NCI-H345 (cell line): ENCODE measurements around the gene MAST4.

Source experiments
- DNase-seq: peaks from one replicate; lab custom pipeline; 2025; lab: John Stamatoyannopoulos, UW

The MAST4 gene

GRCh38 chr5:66697796-66698564, 101.8 kb downstream of the MAST4 start:
- DNase-seq = no peak

- DNase-seq = no peak
These were observed 105.1 kb downstream of the MAST4 start for GRCh38 chr5:66701244-66701643.

GRCh38 chr5:66702426-66702825, 106.2 kb downstream of the MAST4 start:
- no peak for DNase-seq

- no peak for DNase-seq
These were observed 108.7 kb downstream of the MAST4 start for GRCh38 chr5:66704790-66705425.

GRCh38 chr5:66708368-66708767, 112.2 kb downstream of the MAST4 start:
- no peak for DNase-seq

GRCh38 chr5:66710557-66711088, 114.4 kb downstream of the MAST4 start:
- no peak for DNase-seq

GRCh38 chr5:66713998-66714397, 117.8 kb downstream of the MAST4 start:
- DNase-seq = no peak

- peak; percentile 30 for DNase-seq
These were observed 121.5 kb downstream of the MAST4 start for GRCh38 chr5:66717455-66718373.

- DNase-seq = no peak
These were observed 122.3 kb downstream of the MAST4 start for GRCh38 chr5:66718374-66719002.

- no peak for DNase-seq
These were observed 124.6 kb downstream of the MAST4 start for GRCh38 chr5:66720780-66721179.

- DNase-seq = no peak
These were observed 126.5 kb downstream of the MAST4 start for GRCh38 chr5:66722686-66723085.

- DNase-seq = no peak
These were observed 128.4 kb downstream of the MAST4 start for GRCh38 chr5:66724349-66725139.

GRCh38 chr5:66727630-66728029, 131.4 kb downstream of the MAST4 start:
- no peak for DNase-seq

- DNase-seq = no peak
These were observed 131.9 kb downstream of the MAST4 start for GRCh38 chr5:66728049-66728448.

GRCh38 chr5:66737096-66737495, 140.9 kb downstream of the MAST4 start:
- no peak for DNase-seq

GRCh38 chr5:66738136-66738535, 141.9 kb downstream of the MAST4 start:
- no peak for DNase-seq

- no peak for DNase-seq
These were observed 142.8 kb downstream of the MAST4 start for GRCh38 chr5:66739021-66739420.

GRCh38 chr5:66739951-66740350, 143.8 kb downstream of the MAST4 start:
- no peak for DNase-seq

GRCh38 chr5:66741394-66741793, 145.2 kb downstream of the MAST4 start:
- DNase-seq = peak; percentile 8

- DNase-seq = no peak
These were observed 146.1 kb downstream of the MAST4 start for GRCh38 chr5:66742083-66742895.
